H1 (cell line): Measurements from ENCODE around the gene ZSCAN30. TPM values are rescaled to one million over a fixed set of nuclear protein-coding genes. Genes with fewer than 3 reads are reported as not detected.
A peak's percentile ranks its signal among the peaks of the same experiment; 100 is the strongest.

Source experiments
- BACH1 ChIP-seq: IDR thresholded peaks from 2 replicates; pipeline ENCODE4 v1.6.1; 2012; ENCODE audit warnings: low read length, improper control_type of control experiment
- CHD1 ChIP-seq: IDR thresholded peaks from 2 replicates; pipeline ENCODE4 v1.6.1; 2012; ENCODE audit warnings: low read depth, low read length, improper control_type of control experiment
- CTBP2 ChIP-seq: IDR thresholded peaks from 2 replicates; pipeline ENCODE4 v1.7.0; 2011; ENCODE audit warnings: borderline replicate concordance, mild to moderate bottlenecking, moderate library complexity, mixed read lengths, low read length; ENCODE audit not compliant: insufficient read depth, insufficient read length
- EGR1 ChIP-seq: IDR thresholded peaks from 2 replicates; pipeline ENCODE4 v1.6.1; 2011; ENCODE audit warnings: low read depth, low read length, borderline replicate concordance
- EP300 ChIP-seq, 2 experiments: IDR thresholded peaks; 1 replicate in 1 of 2; 2 replicates in 1 of 2; pipeline ENCODE4 v1.6.1; 2011 to 2012; ENCODE audit warnings: low read depth in 2 of 2, low read length in 2 of 2, mild to moderate bottlenecking in 2 of 2, borderline replicate concordance in 1 of 2, inconsistent platforms in 1 of 2, moderate library complexity in 1 of 2
- NRF1 ChIP-seq: IDR thresholded peaks from 2 replicates; pipeline ENCODE4 v1.6.1; 2011; ENCODE audit warnings: mild to moderate bottlenecking, low read depth, low read length, improper control_type of control experiment
- PHF8 ChIP-seq: fragments of 200-600 bp; sonication (generic); conservative IDR thresholded peaks from 2 replicates; pipeline ENCODE4 v1.7.1; 2012; ENCODE audit warnings: low read depth, mild to moderate bottlenecking, inconsistent platforms, low read length, moderate library complexity
- POLR2A ChIP-seq, 2 experiments: IDR thresholded peaks; 1 replicate in 1 of 2; 2 replicates in 1 of 2; pipeline ENCODE4 v1.6.1; 2011; ENCODE audit warnings: low read depth in 2 of 2, low read length in 2 of 2, mild to moderate bottlenecking in 2 of 2; ENCODE audit errors: control extremely low read depth in 1 of 2
- RAD21 ChIP-seq, 2 experiments: IDR thresholded peaks in 1 of 2; conservative IDR thresholded peaks in 1 of 2; 2 replicates each; pipeline ENCODE4 v1.6.1; 2011; ENCODE audit warnings: low read depth in 2 of 2, low read length in 2 of 2, improper control_type of control experiment in 1 of 2, inconsistent platforms in 1 of 2, mild to moderate bottlenecking in 1 of 2, moderate library complexity in 1 of 2
- RNF2 ChIP-seq: fragments of 200-900, 300-1000 bp; sonication (generic); IDR thresholded peaks from 2 replicates; pipeline ENCODE4 v1.7.1; 2016; ENCODE audit warnings: borderline replicate concordance, low read depth, mild to moderate bottlenecking, antibody characterized with exemption, low read length; ENCODE audit not compliant: poor library complexity, severe bottlenecking; ENCODE audit errors: missing control alignments
- SIRT6 ChIP-seq: IDR thresholded peaks from one replicate; pipeline ENCODE4 v1.7.1; 2012; ENCODE audit warnings: low read length, inconsistent platforms
- SP4 ChIP-seq: IDR thresholded peaks from 2 replicates; pipeline ENCODE4 v1.6.1; 2012; ENCODE audit warnings: low read length, inconsistent platforms
- SUZ12 ChIP-seq: fragments of 200-600 bp; sonication (generic); IDR thresholded peaks from 2 replicates; pipeline ENCODE4 v1.6.1; 2012; ENCODE audit warnings: mild to moderate bottlenecking, inconsistent platforms, low read length, moderate library complexity, mixed read lengths
- TCF12 ChIP-seq: IDR thresholded peaks from 2 replicates; pipeline ENCODE4 v1.6.1; 2011; ENCODE audit warnings: low read depth, mild to moderate bottlenecking, low read length
- ZNF274 ChIP-seq: IDR thresholded peaks from 2 replicates; pipeline ENCODE4 v1.7.0; 2012; ENCODE audit warnings: low read length, borderline replicate concordance; ENCODE audit errors: extremely low read depth
- polyA plus RNA-seq, 7 experiments: library from polyadenylated mRNA; depleted of rRNA in 3 of 7; stranded (reverse) in 5 of 7; unstranded in 2 of 7; fragments of >200 nt in 5 of 7; fragments of 200-250 nt in 2 of 7; gene quantifications; 1 replicate in 5 of 7; 2 replicates in 1 of 7; 4 replicates in 1 of 7; pipeline versions ENCODE4 v1.2.1 to v1.2.3, GENCODE V29; 2011 to 2013; ENCODE audit warnings: missing spikeins in 2 of 7, mixed read lengths in 2 of 7
- total RNA-seq: library from RNA; stranded (reverse); fragmentation: NEBNext Ultra II Directional; extraction: Animal tissue kit (Norgen Biotek cat#: 25700); gene quantifications from 2 replicates; pipeline ENCODE4 v1.2.1, GENCODE V29; 2021

Gene ZSCAN30
- total and polyA plus RNA-seq, 2 of the 8 experiments (the other 6 are each of a cell fraction or from before 2014, with no cell fraction given): 4.4 to 10.3 TPM

- peak; percentile 92 for TF ChIP-seq NRF1
- peak; percentile 96 for TF ChIP-seq PHF8
- 0 out of 2 replicates have a peak, but pooled peaks have one; percentile 29 for TF ChIP-seq TCF12
- TF ChIP-seq CTBP2: no peak
- TF ChIP-seq ZNF274: no peak
- TF ChIP-seq SUZ12: no peak
- TF ChIP-seq RAD21 (IDR thresholded peaks at IDR 0.05 in 1 of 2, conservative IDR thresholded peaks at IDR 0.05 in 1 of 2; ENCODE audit: low read depth in 2 of 2, low read length in 2 of 2): peak in 1 of 2 experiments; percentile 7; a peak in 1 of 4 replicates
- no peak for TF ChIP-seq CHD1
- no peak for TF ChIP-seq RNF2
- TF ChIP-seq POLR2A (IDR thresholded peaks at IDR 0.05; ENCODE audit: control extremely low read depth in 1 of 2, low read depth in 2 of 2, low read length in 2 of 2): peak; percentile 86 to 94
- TF ChIP-seq EGR1: peak; percentile 82
- TF ChIP-seq EP300 (IDR thresholded peaks at IDR 0.05; ENCODE audit: borderline replicate concordance in 1 of 2, low read depth in 2 of 2, low read length in 2 of 2): peak; percentile 46 to 56; a peak in 2 of 3 replicates
- TF ChIP-seq SP4: peak; percentile 70; the same call in 1 of the 2 replicates
- no peak for TF ChIP-seq SIRT6
- TF ChIP-seq BACH1: no peak
These were observed at the start of gene ZSCAN30 (continued) for GRCh38 chr18:35290094-35290735.
